ENCODE results near the gene WNT9B. TPM values are rescaled to one million over a fixed set of nuclear protein-coding genes. Genes with fewer than 3 reads are reported as not detected.

The WNT9B gene
- total RNA-seq (2014; rRNA removed; shearing (Covaris generic)), result not detected in 2 replicates

GRCh38 chr17:46851029-46851741 is at the start of gene WNT9B:
Gene WNT9B, plus strand, starts transcription at chr17:46851583. Its CDS starts 56 bp downstream, at chr17:46851639.

GRCh38 chr17:46818316-46818928 is 33.0 kb upstream of the WNT9B start, which contains the start of gene WNT3:
Gene WNT3, minus strand, starts transcription at chr17:46818692. Its CDS starts 95 bp downstream, at chr17:46818597.

GRCh38 chr17:46922804-46923635 is 71.6 kb downstream of the WNT9B start, which contains the start of gene GOSR2:
Gene GOSR2, plus strand, starts transcription at chr17:46923160. Its CDS starts 33 bp downstream, at chr17:46923193.

Small RNAs within 50 kb of the gene (small RNA-seq; reads per million reads assigned to genes)
- not detected for gene RNU6ATAC3P

Other genes with a start within 250 kb of the WNT9B start
- gene WNT3, start 32.9 kb upstream of the WNT9B start, total RNA-seq (2014; rRNA removed; shearing (Covaris generic)), result 2.0 and 2.5 TPM in 2 replicates
- gene GOSR2, start 71.6 kb downstream of the WNT9B start, total RNA-seq (2014; rRNA removed; shearing (Covaris generic)), result 41.1 and 41.7 TPM in 2 replicates
- gene RPRML, start 127.7 kb downstream of the WNT9B start, total RNA-seq (2014; rRNA removed; shearing (Covaris generic)), result 0.56 TPM in 1 of 2 replicates, not detected in the other